Endothelial cell of umbilical vein (primary cell): ENCODE results near the gene MYH16. TPM values are rescaled to one million over a fixed set of nuclear protein-coding genes. Genes with fewer than 3 reads are reported as not detected.
"Not testable (repeated sequence)": the region's sequence is repeated elsewhere in the genome, so short reads cannot be mapped to it uniquely, and the experiment has no call there.

ENCODE experiments used
- BruUV-seq: library from RNA; stranded (reverse); fragments of 400-500 nt; replicated peaks from 2 replicates; lab custom pipeline; 2021; lab: Mats Ljungman, UMichigan
- CTCF ChIA-PET: fragments of 300-600, 350-600 bp; sonication (Branson Sonifier 250); formaldehyde crosslinking; loops from one replicate; lab custom pipeline; 2021; ENCODE audit warnings: antibody characterized with exemption, inconsistent platforms; lab: Charles Lee
- POLR2A ChIA-PET: fragments of 300-600, 350-600 bp; sonication (Branson Sonifier 250); formaldehyde crosslinking; loops from one replicate; lab custom pipeline; 2021; ENCODE audit warnings: antibody characterized with exemption, inconsistent platforms; lab: Charles Lee
- DNase-seq: peaks from one replicate; pipeline ENCODE4 v3.0.0-alpha.2; 2011; ENCODE audit warnings: low read depth, low spot score
- FAIRE-seq: peaks from 2 replicates; lab custom pipeline; 2011; peaks lifted over from hg19 to GRCh38; lab: Jason Lieb, UNC
- H2AFZ ChIP-seq: 2 replicates; pipeline ENCODE4 v1.6.0; 2012; ENCODE audit warnings: low read depth, low read length, control low read depth, inconsistent platforms
- H3K27ac ChIP-seq: 2 replicates; pipeline ENCODE4 v1.5.1; 2011; ENCODE audit warnings: low read depth, mild to moderate bottlenecking, control low read depth, low read length, moderate library complexity; ENCODE audit not compliant: insufficient read depth
- H3K27me3 ChIP-seq, 2 experiments: 2 replicates each; pipeline versions ENCODE4 v1.6.0 to v1.6.1; 2011; ENCODE audit warnings: low read length in 2 of 2, mixed read lengths in 1 of 2; ENCODE audit not compliant: control insufficient read depth in 2 of 2, insufficient read depth in 2 of 2
- H3K36me3 ChIP-seq, 2 experiments: 2 replicates in 1 of 2; 3 replicates in 1 of 2; pipeline ENCODE4 v1.5.1; 2011; ENCODE audit warnings: low read length in 2 of 2, mild to moderate bottlenecking in 1 of 2, moderate library complexity in 1 of 2; ENCODE audit not compliant: control insufficient read depth in 2 of 2, insufficient read depth in 2 of 2; ENCODE audit errors: extremely low read depth in 1 of 2
- H3K4me1 ChIP-seq: 3 replicates; pipeline ENCODE4 v1.5.1; 2011; ENCODE audit warnings: mild to moderate bottlenecking, low read length; ENCODE audit not compliant: control insufficient read depth, insufficient read depth; ENCODE audit errors: extremely low read depth
- H3K4me2 ChIP-seq: 2 replicates; pipeline ENCODE4 v1.6.1; 2011; ENCODE audit warnings: low read length, control low read depth, mixed read lengths; ENCODE audit not compliant: insufficient read depth
- H3K4me3 ChIP-seq, 3 experiments: fragments of 200-600 bp in 1 of 3; sonication (generic), shearing (Covaris generic) in 1 of 3; replicated peaks in 1 of 3; 2 replicates each; pipeline ENCODE4 v1.5.1; 2011 to 2016; ENCODE audit warnings: control low read depth in 3 of 3, low read length in 3 of 3, mild to moderate bottlenecking in 2 of 3, inconsistent platforms in 1 of 3, low read depth in 1 of 3, moderate library complexity in 1 of 3; ENCODE audit not compliant: insufficient read depth in 1 of 3
- H3K79me2 ChIP-seq: 2 replicates; pipeline ENCODE4 v1.6.0; 2012; ENCODE audit warnings: low read length, inconsistent platforms; ENCODE audit not compliant: control insufficient read depth, insufficient read depth
- H3K9ac ChIP-seq: replicated peaks from 2 replicates; pipeline ENCODE3; 2011; ENCODE audit warnings: low read length, control low read depth; ENCODE audit not compliant: insufficient read depth; ENCODE audit errors: extremely low read depth
- H3K9me1 ChIP-seq: replicated peaks from 3 replicates; pipeline ENCODE4 v1.6.0; 2011; ENCODE audit warnings: mild to moderate bottlenecking, low read length; ENCODE audit not compliant: control insufficient read depth, insufficient read depth; ENCODE audit errors: extremely low read depth
- H3K9me3 ChIP-seq: replicated peaks from 2 replicates; pipeline ENCODE4 v1.5.1; 2012; ENCODE audit warnings: low read length, inconsistent platforms; ENCODE audit not compliant: control insufficient read depth, insufficient read depth
- H4K20me1 ChIP-seq: replicated peaks from 2 replicates; pipeline ENCODE3; 2011; ENCODE audit warnings: mild to moderate bottlenecking, low read length; ENCODE audit not compliant: control insufficient read depth, insufficient read depth; ENCODE audit errors: extremely low read depth
- EZH2 ChIP-seq: IDR thresholded peaks from 2 replicates; pipeline ENCODE4 v1.6.1; 2012; ENCODE audit warnings: borderline replicate concordance, low read depth, mild to moderate bottlenecking, moderate library complexity, low read length, inconsistent platforms; ENCODE audit not compliant: severe bottlenecking
- dilution Hi-C: fragments of 300-500 bp; cut with MboI; formaldehyde crosslinking; loops from one replicate; pipeline ENCODE4 v1.15.0; 2019; ENCODE audit warnings: low sequenced_read_pairs; ENCODE audit not compliant: extremely low pct_ligation_motif_present
- intact Hi-C: fragments of 100-400 bp; cut with micrococcal nuclease; formaldehyde crosslinking; loops from one replicate; pipeline ENCODE4 v1.10.0; 2022
- polyA plus RNA-seq, 4 experiments: library from polyadenylated mRNA; depleted of rRNA in 3 of 4; stranded (reverse) in 3 of 4; unstranded in 1 of 4; fragments of >200 nt; gene quantifications; 2 replicates each; pipeline versions ENCODE4 v1.2.1 to v1.2.3, GENCODE V29; 2011 to 2012; ENCODE audit warnings: missing spikeins in 1 of 4
- total RNA-seq: library from RNA; stranded (reverse); gene quantifications from 2 replicates; pipeline ENCODE4 v1.2.3, GENCODE V29; 2021
- TF ChIP-seq, protein P1 (sequence below), 2 donors: IDR thresholded peaks; 1 replicate in 1 of 2; 2 replicates in 1 of 2; pipeline ENCODE4 v1.5.1; 2011; ENCODE audit warnings: low read length in 2 of 2, mild to moderate bottlenecking in 2 of 2, moderate library complexity in 2 of 2, control low read depth in 1 of 2, inconsistent platforms in 1 of 2, low read depth in 1 of 2; ENCODE audit not compliant: insufficient read depth in 1 of 2; ENCODE audit errors: extremely low read depth in 1 of 2

Gene MYH16
- total and polyA plus RNA-seq, 2 donors (not counting 3 experiments of a cell fraction or from before 2014, with no cell fraction given): 0.01 to 0.11 TPM

DNA sequence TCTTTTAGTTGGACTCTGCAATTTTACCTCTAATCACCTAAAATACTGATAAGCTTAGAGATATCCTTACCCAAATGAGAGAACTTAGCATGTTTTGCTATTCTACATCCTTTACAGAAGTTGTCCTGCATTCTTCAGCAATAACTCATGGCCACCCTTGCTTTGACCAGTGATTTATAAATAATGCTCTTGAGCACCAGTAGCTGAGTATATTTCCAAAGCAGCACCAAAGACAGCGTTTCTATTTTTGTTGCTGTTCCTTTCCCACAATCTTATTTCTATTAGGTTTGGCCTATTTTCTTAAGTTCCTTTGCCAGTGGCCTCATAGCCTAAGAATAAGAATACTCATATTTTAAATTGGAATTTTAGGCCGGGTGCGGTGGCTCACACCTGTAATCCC lies 68.0 kb downstream of the MYH16 start:
- no peak overlapping the region for H3K4me2 ChIP-seq
- H3K79me2 ChIP-seq: peaks cover 5% of the 10 kb centered on the region
- intact Hi-C loops (no loop called here), dilution Hi-C loops (no loop called here)
- H3K4me1 ChIP-seq: no peaks in the 10 kb centered on the region
- H3K4me3 ChIP-seq: no peak overlapping the region
- peaks cover 2% of the 10 kb centered on the region for H4K20me1 ChIP-seq
- FAIRE-seq: no peak
- H3K9me3 ChIP-seq: no peaks in the 10 kb centered on the region
- H3K9ac ChIP-seq: no peak overlapping the region
- POLR2A ChIA-PET: no interaction called here
- no TSS peak for BruUV-seq
- CTCF ChIA-PET: no interaction called here
- no peak overlapping the region for H3K27ac ChIP-seq
- no peak overlapping the region for H2AFZ ChIP-seq
- no peak for DNase-seq
- TF ChIP-seq EZH2: no peak
- H3K27me3 ChIP-seq: no peaks in the 10 kb centered on the region
- no peaks in the 10 kb centered on the region for H3K9me1 ChIP-seq
- H3K36me3 ChIP-seq: peaks cover 19 to 23% of the 10 kb centered on the region in 2 experiments

DNA sequence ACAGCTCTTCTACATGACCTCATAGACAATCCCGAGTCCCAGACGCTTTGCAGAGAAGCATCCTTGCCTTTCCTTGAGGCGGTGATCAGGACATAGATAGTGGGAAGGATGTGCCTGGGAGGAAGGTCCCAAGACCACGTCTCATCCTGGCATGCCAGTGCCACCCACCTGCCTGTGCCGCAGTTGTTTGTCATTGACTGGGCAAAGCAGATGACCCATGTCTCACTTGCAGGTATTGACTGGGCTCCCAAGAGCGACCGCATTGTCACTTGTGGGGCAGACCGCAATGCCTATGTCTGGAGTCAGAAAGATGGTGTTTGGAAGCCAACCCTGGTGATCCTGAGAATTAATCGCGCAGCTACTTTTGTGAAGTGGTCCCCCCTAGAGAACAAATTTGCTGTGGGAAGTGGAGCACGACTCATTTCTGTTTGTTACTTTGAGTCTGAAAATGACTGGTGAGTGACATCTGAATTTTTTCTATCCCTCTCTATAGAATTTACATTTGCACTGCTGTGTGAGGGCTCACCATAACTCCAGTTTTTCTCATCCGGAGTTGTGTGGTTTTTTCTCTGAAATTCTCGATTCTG lies 71.5 kb downstream of the MYH16 start:
- no peak for FAIRE-seq
- Histone ChIP-seq H3K9me1 (no peaks in the 10 kb centered on the region), H3K4me1 (no peaks in the 10 kb centered on the region), H3K4me3 (no peak overlapping the region), H3K79me2 (peaks cover 6% of the 10 kb centered on the region), H3K36me3 (peaks cover 17 to 27% of the 10 kb centered on the region in 2 experiments), H3K9ac (no peak overlapping the region), H4K20me1 (peaks cover 2% of the 10 kb centered on the region), H3K9me3 (no peaks in the 10 kb centered on the region), H3K27me3 (no peaks in the 10 kb centered on the region), H3K27ac (no peak overlapping the region), H3K4me2 (no peak overlapping the region), H2AFZ (no peak overlapping the region)
- intact Hi-C loops (no loop called here), dilution Hi-C loops (no loop called here)
- ChIA-PET CTCF (no interaction called here), POLR2A (no interaction called here)
- TF ChIP-seq, protein P1, sequence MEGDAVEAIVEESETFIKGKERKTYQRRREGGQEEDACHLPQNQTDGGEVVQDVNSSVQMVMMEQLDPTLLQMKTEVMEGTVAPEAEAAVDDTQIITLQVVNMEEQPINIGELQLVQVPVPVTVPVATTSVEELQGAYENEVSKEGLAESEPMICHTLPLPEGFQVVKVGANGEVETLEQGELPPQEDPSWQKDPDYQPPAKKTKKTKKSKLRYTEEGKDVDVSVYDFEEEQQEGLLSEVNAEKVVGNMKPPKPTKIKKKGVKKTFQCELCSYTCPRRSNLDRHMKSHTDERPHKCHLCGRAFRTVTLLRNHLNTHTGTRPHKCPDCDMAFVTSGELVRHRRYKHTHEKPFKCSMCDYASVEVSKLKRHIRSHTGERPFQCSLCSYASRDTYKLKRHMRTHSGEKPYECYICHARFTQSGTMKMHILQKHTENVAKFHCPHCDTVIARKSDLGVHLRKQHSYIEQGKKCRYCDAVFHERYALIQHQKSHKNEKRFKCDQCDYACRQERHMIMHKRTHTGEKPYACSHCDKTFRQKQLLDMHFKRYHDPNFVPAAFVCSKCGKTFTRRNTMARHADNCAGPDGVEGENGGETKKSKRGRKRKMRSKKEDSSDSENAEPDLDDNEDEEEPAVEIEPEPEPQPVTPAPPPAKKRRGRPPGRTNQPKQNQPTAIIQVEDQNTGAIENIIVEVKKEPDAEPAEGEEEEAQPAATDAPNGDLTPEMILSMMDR (IDR thresholded peaks at IDR 0.05; ENCODE audit: extremely low read depth in 1 of 2, insufficient read depth in 1 of 2, low read depth in 1 of 2, low read length in 2 of 2): no peak
- BruUV-seq: no TSS peak
- no peak for DNase-seq

DNA sequence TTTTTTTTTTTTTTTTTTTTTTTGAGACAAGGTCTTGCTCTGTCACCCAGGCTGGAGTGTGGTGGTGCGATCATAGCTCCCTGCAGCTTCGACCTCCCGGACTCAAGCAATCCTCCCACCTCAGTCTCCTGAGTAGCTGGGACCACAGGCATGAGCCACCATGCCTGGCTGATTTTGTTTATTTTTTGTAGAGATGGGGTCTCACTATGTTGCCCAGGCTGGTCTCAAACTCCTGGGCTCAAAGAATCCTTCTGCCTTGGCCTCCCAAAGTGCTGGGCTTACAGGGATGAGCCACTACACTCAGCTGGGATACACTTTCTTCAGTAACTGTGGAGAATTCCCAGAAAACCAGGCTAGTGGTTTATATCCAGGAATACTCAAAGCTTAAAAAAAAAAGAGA lies 78.0 kb downstream of the MYH16 start:
- H3K79me2 ChIP-seq, H3K27ac ChIP-seq, DNase-seq, H3K4me1 ChIP-seq, H3K9me1 ChIP-seq, H3K9ac ChIP-seq, BruUV-seq, H3K4me3 ChIP-seq, dilution Hi-C loops, FAIRE-seq, H4K20me1 ChIP-seq, H2AFZ ChIP-seq, POLR2A ChIA-PET, intact Hi-C loops, H3K9me3 ChIP-seq, H3K4me2 ChIP-seq, H3K27me3 ChIP-seq: not testable (repeated sequence)
- H3K36me3 ChIP-seq: peaks cover 18 to 28% of the 10 kb centered on the region in 2 experiments
- CTCF ChIA-PET: interaction anchor here (0.6 to 1.6 kb wide), 5 partner anchors 13 to 443 kb away, joined by 3 to 5 read pairs (median 3); no protein-coding TSS in a partner anchor
